Transverse colon (tissue), 4 donors: Measurements from ENCODE around the gene SPIB. TPM values are rescaled to one million over a fixed set of nuclear protein-coding genes. Genes with fewer than 3 reads are reported as not detected.

Source experiments
- DNase-seq: peaks from one replicate; pipeline ENCODE4 v3.0.0-alpha.2; 2019
- H3K27ac ChIP-seq, 4 donors: fragments of 200-600 bp; sonication (generic); 2 replicates each; pipeline ENCODE4 v1.5.1; 2016 to 2018; ENCODE audit warnings: inconsistent platforms in 4 of 4
- H3K27me3 ChIP-seq: fragments of 200-600 bp; sonication (generic); 2 replicates; pipeline ENCODE4 v1.5.1; 2017; ENCODE audit warnings: inconsistent platforms
- H3K36me3 ChIP-seq, 4 donors: fragments of 200-600 bp; sonication (generic); 2 replicates each; pipeline ENCODE4 v1.5.1; 2017 to 2019; ENCODE audit warnings: inconsistent platforms in 4 of 4
- H3K4me1 ChIP-seq, 4 donors: fragments of 200-600 bp; sonication (generic); 2 replicates each; pipeline ENCODE4 v1.5.1; 2017 to 2020; ENCODE audit warnings: inconsistent platforms in 4 of 4
- H3K4me3 ChIP-seq, 4 donors: fragments of 200-600 bp; sonication (generic); 1 replicate in 1 of 4; 2 replicates in 3 of 4; pipeline versions ENCODE4 v1.5.1 to v1.6.1; 2017 to 2019; ENCODE audit warnings: inconsistent platforms in 4 of 4
- H3K9me3 ChIP-seq, 2 donors: fragments of 200-600 bp; sonication (generic); 2 replicates each; pipeline ENCODE4 v1.5.1; 2017 to 2019; ENCODE audit warnings: inconsistent platforms in 2 of 2
- CTCF ChIP-seq, 5 experiments: fragments of 200-600 bp in 3 of 5; fragments of 450-650 bp in 2 of 5; sonication (generic) in 3 of 5; IDR thresholded peaks; 1 replicate in 2 of 5; 2 replicates in 3 of 5; pipeline ENCODE4 v1.5.1; 2016 to 2017; ENCODE audit warnings: antibody characterized with exemption in 5 of 5, inconsistent platforms in 3 of 5, mild to moderate bottlenecking in 2 of 5, moderate library complexity in 1 of 5
- EP300 ChIP-seq: sonication (generic); formaldehyde crosslinking; IDR thresholded peaks from one replicate; pipeline ENCODE4 v1.6.1; 2017; ENCODE audit warnings: antibody characterized with exemption, low read depth
- POLR2A ChIP-seq: fragments of 450-650 bp; IDR thresholded peaks from one replicate; pipeline ENCODE4 v1.6.1; 2016; ENCODE audit warnings: antibody characterized with exemption, mild to moderate bottlenecking, moderate library complexity
- POLR2AphosphoS5 ChIP-seq, 3 donors: sonication (generic); formaldehyde crosslinking; IDR thresholded peaks; one replicate each; pipeline ENCODE4 v1.6.1; 2016; ENCODE audit warnings: antibody characterized with exemption in 3 of 3
- WGBS, 2 donors: methylation state at CpG; one replicate each; pipeline ENCODE4 v1.1.5; 2018; ENCODE audit warnings: low coverage in 1 of 2; 5-methylcytosine and 5-hydroxymethylcytosine counted together
- in situ Hi-C, 4 donors: fragments of 200-750 bp; cut with MboI; loops; one replicate each; pipeline versions ENCODE4 v1.15.0 to v1.15.1; 2017; ENCODE audit warnings: low sequenced_read_pairs in 3 of 4, low pct_ligation_motif_present in 1 of 4, low pct_unique_long_range_greater_than_20kb in 1 of 4
- intact Hi-C: fragments of 100-400 bp; cut with DNase I; formaldehyde crosslinking; loops from one replicate; pipeline ENCODE4 v1.15.1; 2023; ENCODE audit warnings: low total_unique reads
- total RNA-seq, 4 donors: library from RNA; depleted of rRNA; stranded (reverse); fragments of >200 nt; gene quantifications; one replicate each; pipeline ENCODE4 v1.1.0, GENCODE V29; 2016

The SPIB gene
- total RNA-seq, 4 donors from 2014 or later: 45.7 to 56.8 (median 51.7) TPM

DNA sequence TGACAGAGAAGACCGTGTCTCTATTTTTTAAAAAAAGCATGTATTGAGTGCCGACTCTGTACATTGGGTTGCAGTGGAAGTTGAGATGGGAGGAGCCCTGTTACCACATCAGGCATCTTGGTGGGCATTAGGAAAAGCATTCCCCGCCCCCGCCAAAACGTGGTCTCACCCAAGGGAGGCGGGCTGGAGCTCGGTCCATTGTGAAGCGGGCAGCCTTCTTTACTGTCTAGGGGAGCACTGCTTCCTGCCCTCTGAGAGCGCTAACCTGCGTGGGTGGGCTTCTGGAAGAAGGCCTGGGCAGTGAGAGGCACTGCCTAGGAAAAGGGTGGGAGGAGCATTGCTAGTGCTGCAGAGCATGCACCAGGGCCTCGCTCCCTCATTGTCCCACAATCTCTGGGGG lies 38.6 kb upstream of the SPIB start:
- H3K27me3 ChIP-seq: no peaks in the 10 kb centered on the region
- DNase-seq: no peak
- TF ChIP-seq EP300: no peak
- no peak for TF ChIP-seq CTCF (IDR thresholded peaks at IDR 0.05)
- no peak for TF ChIP-seq POLR2A
- TF ChIP-seq POLR2AphosphoS5 (IDR thresholded peaks at IDR 0.05): no peak
- H3K4me3 ChIP-seq: no peak overlapping the region
- H3K36me3 ChIP-seq: peaks cover 0 to 39% (median 18%) of the 10 kb centered on the region in 4 donors
- H3K27ac ChIP-seq: no peak overlapping the region
- intact Hi-C loops (no loop called here), in situ Hi-C loops (no loop called here)
- WGBS, 2 donors: 84% methylated on average over 11 of the region's 11 CpGs; no CpG with 5 or more reads in 1 of the 2 donors
- no peaks in the 10 kb centered on the region for H3K9me3 ChIP-seq
- H3K4me1 ChIP-seq: peaks cover 8 to 24% (median 19%) of the 10 kb centered on the region in 4 donors

- Histone ChIP-seq H3K9me3 (no peaks in the 10 kb centered on the region), H3K27me3 (no peaks in the 10 kb centered on the region), H3K36me3 (peaks cover 0 to 39% (median 18%) of the 10 kb centered on the region in 4 donors), H3K27ac (no peak overlapping the region), H3K4me1 (peaks cover 7 to 26% (median 19%) of the 10 kb centered on the region in 4 donors), H3K4me3 (no peak overlapping the region)
- WGBS, 2 donors: 82% methylated on average over 8 of the region's 8 CpGs; no CpG with 5 or more reads in 1 of the 2 donors
- in situ Hi-C loops: no loop called here
- DNase-seq: no peak
- intact Hi-C loops: no loop called here
- no peak for TF ChIP-seq POLR2AphosphoS5 (IDR thresholded peaks at IDR 0.05)
- no peak for TF ChIP-seq EP300
- TF ChIP-seq CTCF (IDR thresholded peaks at IDR 0.05): no peak
- no peak for TF ChIP-seq POLR2A
Measured at GRCh38 chr19:50380751-50381151, 38.0 kb upstream of the SPIB start.

- intact Hi-C loops (no loop called here), in situ Hi-C loops (no loop called here)
- TF ChIP-seq CTCF (IDR thresholded peaks at IDR 0.05): no peak
- no peak for TF ChIP-seq POLR2A
- no peak for TF ChIP-seq EP300
- peak in 1 of 3 donors; percentile 7 for TF ChIP-seq POLR2AphosphoS5 (IDR thresholded peaks at IDR 0.05)
- Histone ChIP-seq H3K4me3 (no peak overlapping the region), H3K4me1 (peaks cover 5 to 20% (median 14%) of the 10 kb centered on the region in 4 donors), H3K27ac (no peak overlapping the region), H3K9me3 (no peaks in the 10 kb centered on the region), H3K36me3 (peaks cover 0 to 39% (median 18%) of the 10 kb centered on the region in 4 donors), H3K27me3 (no peaks in the 10 kb centered on the region)
- no peak for DNase-seq
- WGBS, 2 donors: 91% methylated on average over 49 of the region's 58 CpGs; no CpG with 5 or more reads in 1 of the 2 donors
Measured at GRCh38 chr19:50381881-50382729, 36.6 kb upstream of the SPIB start.

GRCh38 chr19:50383001-50383851 lies 35.5 kb upstream of the SPIB start:
- H3K4me3 ChIP-seq: peak overlapping the region in 3 of 4 donors; percentile 55 to 97 (median 58)
- 32 to 54% methylated on average over 16 to 21 of the region's 21 CpGs for WGBS, 2 donors
- intact Hi-C loops: no loop called here
- TF ChIP-seq CTCF (IDR thresholded peaks at IDR 0.05) (no peak), POLR2A (no peak), POLR2AphosphoS5 (IDR thresholded peaks at IDR 0.05) (no peak), EP300 (no peak)
- no peaks in the 10 kb centered on the region for H3K27me3 ChIP-seq
- no peaks in the 10 kb centered on the region for H3K9me3 ChIP-seq
- H3K4me1 ChIP-seq: peaks cover 5 to 17% (median 13%) of the 10 kb centered on the region in 4 donors
- H3K27ac ChIP-seq: peak overlapping the region; percentile 69 to 93 (median 87)
- in situ Hi-C loops: no loop called here
- H3K36me3 ChIP-seq: peaks cover 0 to 31% (median 14%) of the 10 kb centered on the region in 4 donors
- no peak for DNase-seq
